ENCODE measurements around the gene AMDHD2.

The AMDHD2 gene

GRCh38 chr16:2494616-2495015 is 25.6 kb upstream of the AMDHD2 start:
- in situ Hi-C loops (cut with MboI; ENCODE audit: low pct_unique_long_range_greater_than_20kb, low sequenced_read_pairs, unreplicated experiment) = loop anchor here (10.0 kb wide), 1 partner anchor 50 kb away; no protein-coding TSS in a partner anchor
- no peak for DNase-seq (ENCODE audit: low spot score)
- no peak for TF ChIP-seq CTCF (IDR thresholded peaks at IDR 0.05; ENCODE audit: extremely low read depth, insufficient read depth, missing control alignments)

GRCh38 chr16:2495041-2495440 is 25.1 kb upstream of the AMDHD2 start:
- no peak for DNase-seq (ENCODE audit: low spot score)
- TF ChIP-seq CTCF (IDR thresholded peaks at IDR 0.05; ENCODE audit: extremely low read depth, insufficient read depth, missing control alignments) = no peak
- in situ Hi-C loops (cut with MboI; ENCODE audit: low pct_unique_long_range_greater_than_20kb, low sequenced_read_pairs, unreplicated experiment) = loop anchor here (10.0 kb wide), 1 partner anchor 50 kb away; no protein-coding TSS in a partner anchor

GRCh38 chr16:2496223-2497115 is 23.7 kb upstream of the AMDHD2 start:
- in situ Hi-C loops (cut with MboI; ENCODE audit: low pct_unique_long_range_greater_than_20kb, low sequenced_read_pairs, unreplicated experiment) = loop anchor here (10.0 kb wide), 1 partner anchor 52 kb away; no protein-coding TSS in a partner anchor

GRCh38 chr16:2497116-2497630 is 23.0 kb upstream of the AMDHD2 start:
- in situ Hi-C loops (cut with MboI; ENCODE audit: low pct_unique_long_range_greater_than_20kb, low sequenced_read_pairs, unreplicated experiment) = loop anchor here (10.0 kb wide), 1 partner anchor 52 kb away; no protein-coding TSS in a partner anchor
- no peak for DNase-seq (ENCODE audit: low spot score)
- no peak for TF ChIP-seq CTCF (IDR thresholded peaks at IDR 0.05; ENCODE audit: extremely low read depth, insufficient read depth, missing control alignments)

More at GRCh38 chr16:2496223-2497115, 23.7 kb upstream of the AMDHD2 start:
- TF ChIP-seq CTCF (IDR thresholded peaks at IDR 0.05; ENCODE audit: extremely low read depth, insufficient read depth, missing control alignments) = no peak
- no peak for DNase-seq (ENCODE audit: low spot score)

GRCh38 chr16:2497695-2498484 is 22.3 kb upstream of the AMDHD2 start:
- in situ Hi-C loops (cut with MboI; ENCODE audit: low pct_unique_long_range_greater_than_20kb, low sequenced_read_pairs, unreplicated experiment) = loop anchor here (10.0 kb wide), 1 partner anchor 53 kb away; no protein-coding TSS in a partner anchor
- no peak for TF ChIP-seq CTCF (IDR thresholded peaks at IDR 0.05; ENCODE audit: extremely low read depth, insufficient read depth, missing control alignments)
- no peak for DNase-seq (ENCODE audit: low spot score)

Measured in GM13977 (cell line).